HL-60 (cell line): Measurements from ENCODE around the gene GPHN.

Experiments
- CTCF ChIP-seq: IDR thresholded peaks from one replicate; pipeline ENCODE4 v1.5.1; 2011; ENCODE audit warnings: low read length, control low read depth, inconsistent platforms; ENCODE audit not compliant: insufficient read depth
- POLR2AphosphoS5 ChIP-seq: IDR thresholded peaks from 2 replicates; pipeline ENCODE4 v1.6.1; 2012; ENCODE audit warnings: low read depth

- TF ChIP-seq CTCF (no peak), POLR2AphosphoS5 (no peak)
These were observed 570.0 kb downstream of the GPHN start for GRCh38 chr14:67077921-67078320.
